ENCODE measurements around the gene PDCD1LG2.

The PDCD1LG2 gene

GRCh38 chr9:5518171-5518936 is 8.0 kb downstream of the PDCD1LG2 start:
- TF ChIP-seq CTCF (conservative IDR thresholded peaks at IDR 0.05; ENCODE audit: low read depth, low read length) = no peak
- DNase-seq (ENCODE audit: low read depth) = no peak
- H3K4me3 ChIP-seq (ENCODE audit: low read depth, low read length) = no peak overlapping the region

GRCh38 chr9:5518937-5519319 is 8.6 kb downstream of the PDCD1LG2 start:
- no peak for TF ChIP-seq CTCF (conservative IDR thresholded peaks at IDR 0.05; ENCODE audit: low read depth, low read length)
- no peak for DNase-seq (ENCODE audit: low read depth)
- no peak overlapping the region for H3K4me3 ChIP-seq (ENCODE audit: low read depth, low read length)

GRCh38 chr9:5524090-5524489 is 13.8 kb downstream of the PDCD1LG2 start:
- no peak for DNase-seq (ENCODE audit: low read depth)
- TF ChIP-seq CTCF (conservative IDR thresholded peaks at IDR 0.05; ENCODE audit: low read depth, low read length) = no peak
- H3K4me3 ChIP-seq (ENCODE audit: low read depth, low read length) = no peak overlapping the region

GRCh38 chr9:5529683-5530221 is 19.4 kb downstream of the PDCD1LG2 start:
- TF ChIP-seq CTCF (conservative IDR thresholded peaks at IDR 0.05; ENCODE audit: low read depth, low read length) = no peak

GRCh38 chr9:5531101-5531882 is 21.0 kb downstream of the PDCD1LG2 start:
- no peak for DNase-seq (ENCODE audit: low read depth)
- no peak for TF ChIP-seq CTCF (conservative IDR thresholded peaks at IDR 0.05; ENCODE audit: low read depth, low read length)

More at GRCh38 chr9:5529683-5530221, 19.4 kb downstream of the PDCD1LG2 start:
- no peak overlapping the region for H3K4me3 ChIP-seq (ENCODE audit: low read depth, low read length)
- no peak for DNase-seq (ENCODE audit: low read depth)

GRCh38 chr9:5532306-5532705 is 22.0 kb downstream of the PDCD1LG2 start:
- no peak overlapping the region for H3K4me3 ChIP-seq (ENCODE audit: low read depth, low read length)
- no peak for DNase-seq (ENCODE audit: low read depth)
- no peak for TF ChIP-seq CTCF (conservative IDR thresholded peaks at IDR 0.05; ENCODE audit: low read depth, low read length)

More at GRCh38 chr9:5531101-5531882, 21.0 kb downstream of the PDCD1LG2 start:
- H3K4me3 ChIP-seq (ENCODE audit: low read depth, low read length) = no peak overlapping the region
